H9 (cell line): ENCODE results near the gene TMEM170B. TPM values are rescaled to one million over a fixed set of nuclear protein-coding genes. Genes with fewer than 3 reads are reported as not detected.

ENCODE experiments used
- DNase-seq: peaks from one replicate; pipeline ENCODE4 v3.0.0-alpha.2; 2017
- H2AFZ ChIP-seq: one replicate; pipeline ENCODE4 v1.6.1; 2013; ENCODE audit warnings: mild to moderate bottlenecking, low read length, control low read depth, moderate library complexity
- H2AK5ac ChIP-seq: 2 replicates; pipeline ENCODE4 v1.6.1; 2013; ENCODE audit warnings: low read length, control low read depth, mixed read lengths; ENCODE audit not compliant: insufficient read length
- H2BK120ac ChIP-seq: one replicate; pipeline ENCODE4 v1.6.1; 2013; ENCODE audit warnings: low read depth, mild to moderate bottlenecking, low read length, control low read depth, inconsistent platforms; ENCODE audit not compliant: poor library complexity, severe bottlenecking
- H2BK12ac ChIP-seq: 2 replicates; pipeline ENCODE4 v1.6.1; 2013; ENCODE audit warnings: low read length, control low read depth, mixed read lengths, low read depth; ENCODE audit not compliant: insufficient read length
- H2BK15ac ChIP-seq: 2 replicates; pipeline ENCODE4 v1.6.1; 2013; ENCODE audit warnings: low read depth, low read length, control low read depth
- H2BK20ac ChIP-seq: one replicate; pipeline ENCODE4 v1.6.1; 2013; ENCODE audit warnings: low read depth, mild to moderate bottlenecking, low read length, control low read depth, inconsistent platforms; ENCODE audit not compliant: poor library complexity, severe bottlenecking
- H2BK5ac ChIP-seq: 2 replicates; pipeline ENCODE4 v1.6.1; 2013; ENCODE audit warnings: low read length, control low read depth, mixed read lengths; ENCODE audit not compliant: insufficient read length
- H3K14ac ChIP-seq: 2 replicates; pipeline ENCODE4 v1.6.1; 2013; ENCODE audit warnings: low read length, control low read depth; ENCODE audit not compliant: insufficient read depth
- H3K18ac ChIP-seq: 2 replicates; pipeline ENCODE4 v1.6.1; 2013; ENCODE audit warnings: low read depth, mild to moderate bottlenecking, mixed read lengths, low read length, control low read depth; ENCODE audit not compliant: insufficient read length
- H3K23ac ChIP-seq: 2 replicates; pipeline ENCODE4 v1.6.1; 2013; ENCODE audit warnings: low read length, control low read depth, mixed read lengths, low read depth; ENCODE audit not compliant: insufficient read length
- H3K23me2 ChIP-seq: 2 replicates; pipeline ENCODE4 v1.6.1; 2013; ENCODE audit warnings: low read depth, mild to moderate bottlenecking, mixed read lengths, low read length, control low read depth; ENCODE audit not compliant: insufficient read length, poor library complexity, severe bottlenecking
- H3K27ac ChIP-seq: 2 replicates; pipeline ENCODE4 v1.5.1; 2013; ENCODE audit warnings: low read length, control low read depth, mixed read lengths, low read depth; ENCODE audit not compliant: insufficient read length
- H3K27me3 ChIP-seq: 2 replicates; pipeline ENCODE4 v1.6.1; 2013; ENCODE audit warnings: low read length, control low read depth, inconsistent platforms; ENCODE audit not compliant: insufficient read depth
- H3K4ac ChIP-seq: 2 replicates; pipeline ENCODE4 v1.6.1; 2013; ENCODE audit warnings: low read depth, mild to moderate bottlenecking, control low read depth, inconsistent platforms, low read length, moderate library complexity
- H3K4me1 ChIP-seq: 2 replicates; pipeline ENCODE4 v1.6.1; 2013; ENCODE audit warnings: low read length, control low read depth, inconsistent platforms; ENCODE audit not compliant: insufficient read depth
- H3K4me2 ChIP-seq: 2 replicates; pipeline ENCODE4 v1.6.1; 2013; ENCODE audit warnings: low read length, control low read depth, mixed read lengths; ENCODE audit not compliant: insufficient read length, insufficient read depth
- H3K56ac ChIP-seq: 2 replicates; pipeline ENCODE4 v1.6.1; 2013; ENCODE audit warnings: low read depth, mild to moderate bottlenecking, mixed read lengths, low read length, control low read depth; ENCODE audit not compliant: insufficient read length
- H3K79me1 ChIP-seq: 2 replicates; pipeline ENCODE4 v1.6.1; 2013; ENCODE audit warnings: low read depth, mild to moderate bottlenecking, moderate library complexity, low read length, control low read depth, inconsistent platforms; ENCODE audit not compliant: insufficient read depth, poor library complexity, severe bottlenecking
- H3K79me2 ChIP-seq: 2 replicates; pipeline ENCODE4 v1.6.1; 2013; ENCODE audit warnings: low read length, control low read depth, inconsistent platforms; ENCODE audit not compliant: insufficient read depth
- H3K9ac ChIP-seq: 2 replicates; pipeline ENCODE4 v1.6.1; 2013; ENCODE audit warnings: low read length, control low read depth, mixed read lengths; ENCODE audit not compliant: insufficient read length; ENCODE audit errors: extremely low read depth
- H3K9me3 ChIP-seq: one replicate; pipeline ENCODE4 v1.6.1; 2013; ENCODE audit warnings: low read depth, low read length, inconsistent platforms; ENCODE audit not compliant: control insufficient read depth
- H3T11ph ChIP-seq: one replicate; pipeline ENCODE4 v1.6.1; 2013; ENCODE audit warnings: mild to moderate bottlenecking, low read length, control low read depth, inconsistent platforms
- H4K20me1 ChIP-seq: one replicate; pipeline ENCODE4 v1.6.1; 2013; ENCODE audit not compliant: control insufficient read depth, insufficient read length, insufficient read depth
- H4K5ac ChIP-seq: 2 replicates; pipeline ENCODE4 v1.6.1; 2013; ENCODE audit warnings: low read depth, mild to moderate bottlenecking, mixed read lengths, low read length, control low read depth; ENCODE audit not compliant: insufficient read length
- H4K8ac ChIP-seq: replicated peaks from 2 replicates; pipeline ENCODE4 v1.6.1; 2013; ENCODE audit warnings: low read length, control low read depth, mixed read lengths, low read depth; ENCODE audit not compliant: insufficient read length
- H4K91ac ChIP-seq: 2 replicates; pipeline ENCODE4 v1.6.1; 2013; ENCODE audit warnings: low read depth, mild to moderate bottlenecking, moderate library complexity, mixed read lengths, low read length, control low read depth; ENCODE audit not compliant: insufficient read length
- H3K27ac Mint-ChIP-seq, 3 experiments: 2 replicates in 2 of 3; 3 replicates in 1 of 3; pipeline ENCODE4 v1.8.0; 2020 to 2021; ENCODE audit warnings: mixed read lengths in 3 of 3, mild to moderate bottlenecking in 1 of 3, moderate library complexity in 1 of 3
- H3K27me3 Mint-ChIP-seq: 2 replicates; pipeline ENCODE4 v1.8.0; 2021; ENCODE audit warnings: low read depth, mild to moderate bottlenecking, moderate library complexity, mixed read lengths
- H3K36me3 Mint-ChIP-seq, 3 experiments: 2 replicates in 2 of 3; 3 replicates in 1 of 3; pipeline ENCODE4 v1.8.0; 2020 to 2021; ENCODE audit warnings: low read depth in 3 of 3, mixed read lengths in 3 of 3; ENCODE audit not compliant: insufficient read depth in 1 of 3
- H3K4me1 Mint-ChIP-seq, 2 experiments: 2 replicates each; pipeline ENCODE4 v1.8.0; 2020; ENCODE audit warnings: mixed read lengths in 2 of 2
- H3K4me3 Mint-ChIP-seq, 2 experiments: 2 replicates in 1 of 2; 3 replicates in 1 of 2; pipeline ENCODE4 v1.8.0; 2020 to 2021; ENCODE audit warnings: mild to moderate bottlenecking in 2 of 2, mixed read lengths in 2 of 2, moderate library complexity in 1 of 2
- H3K9me3 Mint-ChIP-seq, 2 experiments: 2 replicates in 1 of 2; 3 replicates in 1 of 2; pipeline ENCODE4 v1.8.0; 2020; ENCODE audit warnings: mild to moderate bottlenecking in 2 of 2, mixed read lengths in 2 of 2, moderate library complexity in 1 of 2
- CTCF ChIP-seq: fragments of 200-600 bp; sonication (generic); conservative IDR thresholded peaks from 3 replicates; pipeline ENCODE4 v1.8.0; 2021; ENCODE audit warnings: antibody characterized with exemption, mild to moderate bottlenecking
- WGBS: extraction: QIAGEN DNeasy Blood & Tissue Kit; methylation state at CpG from one replicate; pipeline ENCODE4 v1.1.7; 2013; ENCODE audit warnings: missing lambda C conversion rate, low lambda C conversion rate, mixed read lengths; ENCODE audit not compliant: insufficient read length; ENCODE audit errors: extremely low coverage; 5-methylcytosine and 5-hydroxymethylcytosine counted together
- total RNA-seq: library from RNA; stranded (reverse); gene quantifications from 2 replicates; pipeline ENCODE4 v1.2.1, GENCODE V29; 2021

The TMEM170B gene
- total RNA-seq, 1 experiment from 2014 or later: 2.9 TPM

GRCh38 chr6:11589261-11589660 is 51.7 kb downstream of the TMEM170B start:
- peaks cover 9 to 11% of the 10 kb centered on the region in 2 experiments for H3K9me3 Mint-ChIP-seq
- no peak overlapping the region for H3K23ac ChIP-seq
- no peak overlapping the region for H4K91ac ChIP-seq
- H3K79me2 ChIP-seq: no peaks in the 10 kb centered on the region
- no peak overlapping the region for H2AK5ac ChIP-seq
- H3T11ph ChIP-seq: no peak overlapping the region
- H4K5ac ChIP-seq: no peak overlapping the region
- no peak overlapping the region for H3K14ac ChIP-seq
- no peaks in the 10 kb centered on the region for H3K27me3 ChIP-seq
- H3K4me1 Mint-ChIP-seq: peaks cover 7 to 14% of the 10 kb centered on the region in 2 experiments
- H2BK12ac ChIP-seq: no peak overlapping the region
- no peak overlapping the region for H3K18ac ChIP-seq
- peaks cover 3 to 4% (median 4%) of the 10 kb centered on the region in 3 experiments for H3K36me3 Mint-ChIP-seq
- H3K79me1 ChIP-seq: no peaks in the 10 kb centered on the region
- DNase-seq: no peak
- H3K4me1 ChIP-seq: peaks cover 2% of the 10 kb centered on the region; the same call in 1 of the 2 replicates
- no peak overlapping the region for H2BK20ac ChIP-seq
- no peak for TF ChIP-seq CTCF
- H2AFZ ChIP-seq: no peak overlapping the region
- H3K4me3 Mint-ChIP-seq: no peak overlapping the region
- H3K27me3 Mint-ChIP-seq: no peaks in the 10 kb centered on the region; the same call in 1 of the 2 replicates
- no CpG with 5 or more reads among the region's 3 CpGs for WGBS
- H3K27ac ChIP-seq: no peak overlapping the region
- no peaks in the 10 kb centered on the region for H3K23me2 ChIP-seq
- H3K56ac ChIP-seq: no peak overlapping the region
- no peak overlapping the region for H4K8ac ChIP-seq
- no peak overlapping the region for H2BK5ac ChIP-seq
- H2BK120ac ChIP-seq: no peak overlapping the region
- H3K4ac ChIP-seq: no peak overlapping the region
- H2BK15ac ChIP-seq: no peak overlapping the region
- no peaks in the 10 kb centered on the region for H3K9me3 ChIP-seq
- H3K27ac Mint-ChIP-seq: no peak overlapping the region; a peak in 1 of 7 replicates
- H3K9ac ChIP-seq: no peak overlapping the region
- H3K4me2 ChIP-seq: no peak overlapping the region
- no peaks in the 10 kb centered on the region for H4K20me1 ChIP-seq
